SK-N-MC (cell line): ENCODE data around the gene LTO1.

Source experiments
- DNase-seq: peaks from one replicate; pipeline ENCODE4 v3.0.0-alpha.2; 2011; ENCODE audit warnings: low read depth, low spot score
- H3K27ac ChIP-seq: fragments of 200-600 bp; sonication (generic); 2 replicates; pipeline ENCODE4 v1.5.1; 2016; ENCODE audit warnings: mixed run types
- H3K36me3 ChIP-seq: fragments of 200-600 bp; sonication (generic); 2 replicates; pipeline ENCODE4 v1.6.1; 2017; ENCODE audit warnings: antibody characterized with exemption, low read length, mixed read lengths; ENCODE audit not compliant: insufficient read depth
- H3K4me3 ChIP-seq: fragments of 200-600 bp; sonication (generic); 2 replicates; pipeline ENCODE4 v1.5.1; 2016
- H3K9ac ChIP-seq: fragments of 200-600 bp; sonication (generic); 2 replicates; pipeline ENCODE4 v1.8.0; 2017; ENCODE audit warnings: mixed run types, mixed read lengths; ENCODE audit not compliant: insufficient read length
- H3K9me3 ChIP-seq: fragments of 200-600 bp; sonication (generic); 2 replicates; pipeline ENCODE4 v1.6.1; 2017; ENCODE audit warnings: low read depth, mild to moderate bottlenecking, antibody characterized with exemption, low read length, moderate library complexity, mixed read lengths
- EZH2 ChIP-seq: fragments of 200-600 bp; sonication (generic); IDR thresholded peaks from one replicate; pipeline ENCODE4 v1.6.1; 2017; ENCODE audit warnings: antibody characterized with exemption
- FOXP2 ChIP-seq: optimal IDR thresholded peaks from 2 replicates; pipeline ENCODE3; 2011; ENCODE audit warnings: mild to moderate bottlenecking, moderate library complexity; ENCODE audit not compliant: insufficient read depth; ENCODE audit errors: extremely low read length, control extremely low read depth
- POLR2AphosphoS5 ChIP-seq: IDR thresholded peaks from 2 replicates; pipeline ENCODE4 v1.6.1; 2012; ENCODE audit warnings: mild to moderate bottlenecking, low read depth, low read length, borderline replicate concordance

LTO1 gene

DNA sequence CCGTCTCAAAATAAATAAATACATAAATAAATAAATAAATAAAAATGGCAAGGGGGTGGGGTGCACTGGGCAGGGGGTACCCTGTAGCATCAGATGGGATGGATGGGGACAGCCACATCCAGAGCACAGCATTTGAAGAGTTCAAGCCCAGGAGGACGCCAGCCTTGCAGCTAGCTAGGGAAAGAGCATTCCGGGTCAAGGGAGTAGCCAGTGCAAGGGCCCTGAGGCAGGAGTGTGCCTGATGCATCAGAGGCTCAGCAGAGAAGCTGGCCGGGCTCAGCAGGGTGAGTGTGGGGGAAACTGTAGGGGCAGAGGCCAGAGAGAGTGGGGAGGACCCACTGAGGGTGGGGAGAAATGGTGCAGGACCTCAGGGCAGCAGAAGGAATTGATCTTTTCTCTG is 57.9 kb downstream of the LTO1 start:
- H3K4me3 ChIP-seq, result no peak overlapping the region
- no peak overlapping the region for H3K9ac ChIP-seq
- no peak overlapping the region for H3K27ac ChIP-seq
- H3K9me3 ChIP-seq, result no peaks in the 10 kb centered on the region
- H3K36me3 ChIP-seq, result no peaks in the 10 kb centered on the region
- no peak for DNase-seq
- no peak for TF ChIP-seq FOXP2
- TF ChIP-seq EZH2, result no peak
- TF ChIP-seq POLR2AphosphoS5, result no peak
